Erythroblast (primary cell): ENCODE data around the gene ANK2.

Experiments
- DNase-seq, 2 experiments: peaks; one replicate each; lab custom pipeline; 2025; lab: John Stamatoyannopoulos, UW
- GATA1 ChIP-seq: IDR thresholded peaks from 2 replicates; pipeline ENCODE4 v1.6.1; 2011; ENCODE audit warnings: low read depth, mild to moderate bottlenecking, control low read depth, low read length, moderate library complexity
- POLR2A ChIP-seq: IDR thresholded peaks from 2 replicates; pipeline ENCODE4 v1.6.1; 2011; ENCODE audit warnings: mild to moderate bottlenecking, low read length

ANK2 gene

GRCh38 chr4:113025416-113025815 lies 24.0 kb upstream of the ANK2 start:
- TF ChIP-seq POLR2A, result no peak
- TF ChIP-seq GATA1, result no peak
- no peak for DNase-seq

- no peak for DNase-seq
- TF ChIP-seq POLR2A, result no peak
- no peak for TF ChIP-seq GATA1
Observed at GRCh38 chr4:113026556-113026955, 22.9 kb upstream of the ANK2 start.

- no peak for TF ChIP-seq GATA1
- no peak for TF ChIP-seq POLR2A
- DNase-seq, result no peak
Observed at GRCh38 chr4:113028074-113028473, 21.4 kb upstream of the ANK2 start.

GRCh38 chr4:113031212-113031611 lies 18.2 kb upstream of the ANK2 start:
- TF ChIP-seq GATA1, result no peak
- no peak for TF ChIP-seq POLR2A
- no peak for DNase-seq

- no peak for DNase-seq
- no peak for TF ChIP-seq GATA1
- no peak for TF ChIP-seq POLR2A
Observed at GRCh38 chr4:113040793-113041192, 8.7 kb upstream of the ANK2 start.

DNA sequence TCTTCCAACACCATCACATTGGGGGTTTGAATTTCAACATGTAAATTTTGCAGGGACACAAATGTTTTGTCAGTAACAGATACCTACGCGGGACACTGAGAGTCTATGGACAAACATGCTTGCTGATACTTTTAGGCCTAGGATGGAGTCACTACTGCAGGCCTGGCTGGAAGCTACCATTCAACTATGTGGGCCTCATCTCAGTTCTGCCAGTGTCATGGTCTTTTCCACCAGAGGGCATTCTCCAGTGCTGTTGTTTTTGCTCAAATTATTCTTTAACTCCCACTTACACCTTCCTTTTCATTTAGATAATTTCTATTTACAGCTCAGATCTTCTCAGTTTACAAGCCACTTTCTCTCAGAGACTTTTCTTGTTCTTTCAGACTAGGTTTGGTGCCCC lies 7.0 kb upstream of the ANK2 start:
- no peak for DNase-seq
- TF ChIP-seq GATA1 (no peak), POLR2A (no peak)

- no peak for DNase-seq
- TF ChIP-seq POLR2A, result no peak
- TF ChIP-seq GATA1, result no peak
Observed at GRCh38 chr4:113043591-113043990, 5.9 kb upstream of the ANK2 start.

- TF ChIP-seq POLR2A (no peak), GATA1 (no peak)
- DNase-seq, result no peak
Observed at GRCh38 chr4:113050371-113050755, 910 bp downstream of the ANK2 start.

DNA sequence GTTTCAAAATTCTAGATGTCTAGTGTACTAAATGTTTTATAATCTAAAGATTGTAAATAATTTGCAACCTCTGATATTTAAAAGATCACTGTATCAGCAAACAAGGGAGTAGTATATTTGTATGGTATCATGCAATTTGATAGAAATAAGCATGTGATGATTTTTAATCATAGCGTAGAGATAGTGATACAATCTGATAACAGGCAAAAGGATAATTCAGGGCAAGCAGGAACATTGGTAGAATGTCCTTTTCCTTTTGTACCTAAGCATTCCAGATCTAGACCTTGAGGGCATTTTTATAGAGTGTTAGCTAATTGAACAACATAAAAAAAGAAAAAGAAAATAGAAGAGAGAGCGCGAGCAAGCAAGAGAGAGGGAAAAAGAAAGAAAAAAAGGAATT lies 1.4 kb downstream of the ANK2 start:
- DNase-seq, result no peak
- TF ChIP-seq POLR2A, result no peak
- TF ChIP-seq GATA1, result no peak

GRCh38 chr4:113051361-113051760 lies 1.9 kb downstream of the ANK2 start:
- TF ChIP-seq GATA1 (no peak), POLR2A (no peak)
- no peak for DNase-seq

GRCh38 chr4:113052379-113052951 lies 3.0 kb downstream of the ANK2 start:
- DNase-seq, result no peak
- TF ChIP-seq GATA1 (no peak), POLR2A (no peak)

DNA sequence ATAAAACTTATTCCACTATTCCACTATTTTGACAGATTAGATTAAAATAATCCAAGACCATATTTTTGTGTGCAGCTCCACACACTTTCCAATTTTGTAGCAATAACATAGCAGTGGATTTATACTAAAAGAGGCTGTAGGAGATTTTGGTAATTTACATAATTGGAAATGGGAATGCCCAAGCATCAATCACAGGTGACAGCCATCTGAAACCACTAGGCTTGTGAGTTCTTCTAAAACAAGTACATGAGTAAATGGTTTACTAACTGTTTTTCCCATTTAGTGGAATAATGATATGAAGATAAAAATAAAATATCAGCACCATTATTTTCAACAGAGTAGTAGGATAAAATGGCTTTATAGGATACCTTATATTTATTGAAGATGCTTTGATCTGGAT lies 4.4 kb downstream of the ANK2 start:
- TF ChIP-seq GATA1, result no peak
- no peak for TF ChIP-seq POLR2A
- DNase-seq, result no peak

GRCh38 chr4:113056318-113056717 lies 6.9 kb downstream of the ANK2 start:
- DNase-seq, result no peak
- TF ChIP-seq GATA1 (no peak), POLR2A (no peak)

- no peak for DNase-seq
Observed at GRCh38 chr4:113057891-113058290, 8.4 kb downstream of the ANK2 start.

GRCh38 chr4:113059449-113060182 lies 10.2 kb downstream of the ANK2 start:
- DNase-seq, result no peak
- TF ChIP-seq GATA1 (no peak), POLR2A (no peak)

More at GRCh38 chr4:113057891-113058290, 8.4 kb downstream of the ANK2 start:
- no peak for TF ChIP-seq POLR2A
